GM06990 (cell line): Measurements from ENCODE around the gene NDEL1.

Source experiments
- DNase-seq: peaks from one replicate; pipeline ENCODE4 v3.0.0-alpha.2; 2011; ENCODE audit not compliant: insufficient read length; ENCODE audit errors: extremely low read depth
- H3K27me3 ChIP-seq: replicated peaks from 2 replicates; pipeline ENCODE4 v1.6.0; 2011; ENCODE audit warnings: low read length; ENCODE audit not compliant: control insufficient read depth, insufficient read depth
- H3K36me3 ChIP-seq: 2 replicates; pipeline ENCODE4 v1.5.1; 2011; ENCODE audit warnings: low read length; ENCODE audit not compliant: control insufficient read depth, insufficient read depth
- H3K4me3 ChIP-seq: replicated peaks from 2 replicates; pipeline ENCODE4 v1.5.1; 2011; ENCODE audit warnings: low read depth, mild to moderate bottlenecking, control low read depth, low read length
- CTCF ChIP-seq: IDR thresholded peaks from 2 replicates; pipeline ENCODE4 v1.5.1; 2011; ENCODE audit warnings: low read length, control low read depth, mild to moderate bottlenecking, inconsistent platforms; ENCODE audit not compliant: insufficient read depth, poor library complexity, severe bottlenecking

NDEL1 gene

GRCh38 chr17:8442310-8442709 lies 6.6 kb downstream of the NDEL1 start:
- H3K4me3 ChIP-seq: no peak overlapping the region
- TF ChIP-seq CTCF: no peak
- peaks cover 5% of the 10 kb centered on the region for H3K36me3 ChIP-seq

GRCh38 chr17:8443756-8444155 lies 8.1 kb downstream of the NDEL1 start:
- no peak overlapping the region for H3K4me3 ChIP-seq
- no peaks in the 10 kb centered on the region for H3K27me3 ChIP-seq
- DNase-seq: no peak
- H3K36me3 ChIP-seq: peaks cover 5% of the 10 kb centered on the region
- TF ChIP-seq CTCF: no peak

More at GRCh38 chr17:8442310-8442709, 6.6 kb downstream of the NDEL1 start:
- no peaks in the 10 kb centered on the region for H3K27me3 ChIP-seq
- DNase-seq: no peak

GRCh38 chr17:8444494-8444893 lies 8.8 kb downstream of the NDEL1 start:
- peaks cover 7% of the 10 kb centered on the region for H3K36me3 ChIP-seq
- H3K27me3 ChIP-seq: no peaks in the 10 kb centered on the region
- no peak for DNase-seq
- no peak for TF ChIP-seq CTCF
- no peak overlapping the region for H3K4me3 ChIP-seq

- DNase-seq: no peak
- no peak for TF ChIP-seq CTCF
- H3K36me3 ChIP-seq: peaks cover 7% of the 10 kb centered on the region
- H3K4me3 ChIP-seq: no peak overlapping the region
- no peaks in the 10 kb centered on the region for H3K27me3 ChIP-seq
Observed at GRCh38 chr17:8445536-8445935, 9.9 kb downstream of the NDEL1 start.

- H3K27me3 ChIP-seq: no peaks in the 10 kb centered on the region
- H3K36me3 ChIP-seq: peaks cover 11% of the 10 kb centered on the region
- H3K4me3 ChIP-seq: no peak overlapping the region
- no peak for DNase-seq
- no peak for TF ChIP-seq CTCF
Observed at GRCh38 chr17:8447799-8448198, 12.1 kb downstream of the NDEL1 start.

- Histone ChIP-seq H3K36me3 (peaks cover 11% of the 10 kb centered on the region), H3K27me3 (no peaks in the 10 kb centered on the region), H3K4me3 (no peak overlapping the region)
- no peak for TF ChIP-seq CTCF
- DNase-seq: no peak
Observed at GRCh38 chr17:8448310-8448709, 12.6 kb downstream of the NDEL1 start.
